Choroid plexus epithelial cell (primary cell): ENCODE measurements around the gene MRPS33.

Source experiments
- DNase-seq: peaks from one replicate; pipeline ENCODE4 v3.0.0-alpha.2; 2010; ENCODE audit warnings: low read depth
- H3K4me3 ChIP-seq: 2 replicates; pipeline ENCODE4 v1.5.1; 2011; ENCODE audit warnings: low read depth, mild to moderate bottlenecking, control low read depth, low read length, moderate library complexity
- TF ChIP-seq, protein P1 (sequence below): conservative IDR thresholded peaks from 2 replicates; pipeline ENCODE4 v1.5.1; 2011; ENCODE audit warnings: low read depth, mild to moderate bottlenecking, control low read depth, inconsistent platforms, low read length, moderate library complexity

The MRPS33 gene

GRCh38 chr7:140992422-140992821 is 22.3 kb downstream of the MRPS33 start:
- TF ChIP-seq, protein P1, sequence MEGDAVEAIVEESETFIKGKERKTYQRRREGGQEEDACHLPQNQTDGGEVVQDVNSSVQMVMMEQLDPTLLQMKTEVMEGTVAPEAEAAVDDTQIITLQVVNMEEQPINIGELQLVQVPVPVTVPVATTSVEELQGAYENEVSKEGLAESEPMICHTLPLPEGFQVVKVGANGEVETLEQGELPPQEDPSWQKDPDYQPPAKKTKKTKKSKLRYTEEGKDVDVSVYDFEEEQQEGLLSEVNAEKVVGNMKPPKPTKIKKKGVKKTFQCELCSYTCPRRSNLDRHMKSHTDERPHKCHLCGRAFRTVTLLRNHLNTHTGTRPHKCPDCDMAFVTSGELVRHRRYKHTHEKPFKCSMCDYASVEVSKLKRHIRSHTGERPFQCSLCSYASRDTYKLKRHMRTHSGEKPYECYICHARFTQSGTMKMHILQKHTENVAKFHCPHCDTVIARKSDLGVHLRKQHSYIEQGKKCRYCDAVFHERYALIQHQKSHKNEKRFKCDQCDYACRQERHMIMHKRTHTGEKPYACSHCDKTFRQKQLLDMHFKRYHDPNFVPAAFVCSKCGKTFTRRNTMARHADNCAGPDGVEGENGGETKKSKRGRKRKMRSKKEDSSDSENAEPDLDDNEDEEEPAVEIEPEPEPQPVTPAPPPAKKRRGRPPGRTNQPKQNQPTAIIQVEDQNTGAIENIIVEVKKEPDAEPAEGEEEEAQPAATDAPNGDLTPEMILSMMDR, result no peak
- no peak for DNase-seq
- H3K4me3 ChIP-seq, result no peak overlapping the region

DNA sequence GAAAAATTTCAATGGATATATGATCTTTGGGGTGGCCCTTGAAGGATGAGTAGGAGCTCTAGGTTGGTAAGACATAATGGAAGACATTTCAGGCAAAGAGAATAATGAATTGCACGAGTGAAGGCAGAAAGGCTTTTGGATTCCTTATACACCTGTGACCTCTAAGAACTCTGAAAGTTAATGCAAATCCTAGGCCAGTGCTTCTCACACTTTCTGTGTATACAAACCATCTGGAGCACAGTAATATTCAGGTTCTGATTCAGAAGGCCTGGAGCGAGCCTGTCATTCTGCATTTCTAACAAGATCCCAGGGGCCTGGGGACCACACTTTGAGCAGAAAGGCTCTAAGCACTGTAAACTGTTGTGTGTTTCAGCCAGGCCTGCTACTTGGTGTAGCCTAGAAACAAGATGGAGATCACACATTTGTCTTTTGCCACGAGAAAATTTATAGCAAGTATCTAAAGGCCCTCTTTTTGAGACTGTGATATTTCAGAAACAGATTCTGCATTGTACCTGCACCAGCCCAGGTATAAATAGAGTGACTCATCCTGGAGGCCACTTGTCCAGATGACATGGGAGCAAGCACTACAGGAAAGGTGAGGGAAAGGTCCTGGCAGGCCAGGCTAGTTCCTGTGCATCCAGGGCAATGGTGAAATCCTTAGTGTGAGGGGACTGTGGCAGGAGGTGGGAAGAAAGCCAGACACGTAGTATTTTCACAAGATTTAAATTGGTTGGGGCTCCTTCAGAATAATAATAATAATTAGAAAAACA is 24.4 kb downstream of the MRPS33 start:
- no peak for DNase-seq
- TF ChIP-seq, protein P1, result no peak

DNA sequence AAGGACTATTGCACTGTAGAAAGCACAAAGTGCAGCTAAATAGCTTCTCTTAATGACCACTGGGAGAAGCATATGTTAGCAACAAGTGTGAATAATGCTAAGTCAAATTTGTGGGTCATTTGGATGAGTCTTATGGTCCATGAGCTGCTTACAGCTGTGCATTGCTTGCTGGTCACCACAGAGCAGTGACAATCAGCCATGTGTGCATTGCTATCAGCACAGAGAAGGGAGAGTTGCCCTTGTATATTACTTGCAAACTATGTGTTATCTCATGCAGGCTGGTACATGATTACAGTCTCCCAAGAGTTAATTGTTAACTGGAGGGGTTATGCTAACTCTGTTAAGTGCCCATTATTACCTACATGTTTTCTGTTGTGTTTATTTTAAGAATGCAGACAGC is 25.7 kb downstream of the MRPS33 start:
- H3K4me3 ChIP-seq, result no peak overlapping the region
- no peak for DNase-seq
- TF ChIP-seq, protein P1, result no peak

More for the DNA sequence above, 24.4 kb downstream of the MRPS33 start:
- H3K4me3 ChIP-seq, result no peak overlapping the region

GRCh38 chr7:140983802-140984201 is 30.9 kb downstream of the MRPS33 start:
- no peak overlapping the region for H3K4me3 ChIP-seq
- peak; percentile 24 for DNase-seq
- TF ChIP-seq, protein P1, result peak; percentile 26

GRCh38 chr7:140982508-140982907 is 32.2 kb downstream of the MRPS33 start:
- no peak overlapping the region for H3K4me3 ChIP-seq
- TF ChIP-seq, protein P1, result no peak
- DNase-seq, result no peak

GRCh38 chr7:140981951-140982350 is 32.8 kb downstream of the MRPS33 start:
- no peak for DNase-seq
- TF ChIP-seq, protein P1, result no peak
- H3K4me3 ChIP-seq, result no peak overlapping the region

- TF ChIP-seq, protein P1, result no peak
- no peak overlapping the region for H3K4me3 ChIP-seq
These were observed 37.0 kb downstream of the MRPS33 start for GRCh38 chr7:140977741-140978140.

More at GRCh38 chr7:140977741-140978140, 37.0 kb downstream of the MRPS33 start:
- DNase-seq, result no peak
